Lung (tissue), 12 donors: ENCODE results near the gene USH2A. TPM values are rescaled to one million over a fixed set of nuclear protein-coding genes. Genes with fewer than 3 reads are reported as not detected.

Experiments
- ATAC-seq: fragments of 200-7000 bp; cut with Tn5 transposase; one replicate; pipeline ENCODE4 v1.9.1; 2020; ENCODE audit warnings: moderate number of reproducible peaks; ENCODE audit not compliant: insufficient read depth, low FRiP score
- DNase-seq, 3 donors: peaks; one replicate each; pipeline ENCODE4 v3.0.0-alpha.2; 2013 to 2017
- H3K27ac ChIP-seq, 2 donors: one replicate each; pipeline ENCODE4 v1.5.1; 2013; ENCODE audit warnings: mild to moderate bottlenecking in 2 of 2, moderate library complexity in 2 of 2, control low read depth in 1 of 2, inconsistent platforms in 1 of 2, low read depth in 1 of 2, low read length in 1 of 2
- H3K27me3 ChIP-seq, 3 donors: one replicate each; pipeline ENCODE4 v1.5.1; 2013; ENCODE audit warnings: low read length in 2 of 3; ENCODE audit not compliant: control insufficient read depth in 3 of 3, insufficient read depth in 3 of 3
- H3K36me3 ChIP-seq, 4 donors: one replicate each; pipeline ENCODE4 v1.5.1; 2013; ENCODE audit warnings: low read length in 4 of 4, mild to moderate bottlenecking in 1 of 4, moderate library complexity in 1 of 4; ENCODE audit not compliant: control insufficient read depth in 4 of 4, insufficient read depth in 4 of 4
- H3K4me1 ChIP-seq, 5 donors: one replicate each; pipeline ENCODE4 v1.5.1; 2013; ENCODE audit warnings: low read length in 5 of 5, mild to moderate bottlenecking in 2 of 5, moderate library complexity in 1 of 5; ENCODE audit not compliant: control insufficient read depth in 5 of 5, insufficient read depth in 5 of 5
- H3K4me3 ChIP-seq: one replicate; pipeline ENCODE4 v1.5.1; 2013; ENCODE audit warnings: mild to moderate bottlenecking, control low read depth, moderate library complexity
- H3K9ac ChIP-seq, 2 donors: one replicate each; pipeline ENCODE4 v1.5.1; 2013; ENCODE audit warnings: low read length in 2 of 2, control low read depth in 1 of 2; ENCODE audit not compliant: insufficient read depth in 1 of 2
- H3K9me3 ChIP-seq, 4 donors: one replicate each; pipeline ENCODE4 v1.5.1; 2013; ENCODE audit warnings: low read length in 3 of 4, mild to moderate bottlenecking in 1 of 4, moderate library complexity in 1 of 4; ENCODE audit not compliant: control insufficient read depth in 4 of 4, insufficient read depth in 3 of 4
- WGBS, 2 donors: extraction: QIAGEN DNeasy Blood & Tissue Kit; methylation state at CpG; one replicate each; pipeline ENCODE4 v1.1.7; 2013; 5-methylcytosine and 5-hydroxymethylcytosine counted together
- polyA plus RNA-seq, 2 donors: library from polyadenylated mRNA; stranded (reverse); fragments of 200-250 nt; gene quantifications; one replicate each; pipeline ENCODE4 v1.2.1, GENCODE V29; 2013
- total RNA-seq, 2 donors: library from RNA; depleted of rRNA in 1 of 2; stranded (reverse); fragments of >200 nt in 1 of 2; gene quantifications; one replicate each; pipeline ENCODE4 v1.2.1, GENCODE V29; 2014 to 2021
- TF ChIP-seq, protein P1 (sequence below): IDR thresholded peaks from 2 replicates; pipeline ENCODE4 v1.5.1; 2012; ENCODE audit warnings: mild to moderate bottlenecking; ENCODE audit errors: control extremely low read depth, extremely low read depth
- donor health status: control.
- donor health status: control.
- donor health status: Bipolar disorder and iron deficiency.
- donor health status: healthy.
- donor health status: DM: yes; HTN: yes; CAD: no.

The USH2A gene
- total and polyA plus RNA-seq, 4 donors = under 0.01 to 0.11 TPM; not detected in 2

DNA sequence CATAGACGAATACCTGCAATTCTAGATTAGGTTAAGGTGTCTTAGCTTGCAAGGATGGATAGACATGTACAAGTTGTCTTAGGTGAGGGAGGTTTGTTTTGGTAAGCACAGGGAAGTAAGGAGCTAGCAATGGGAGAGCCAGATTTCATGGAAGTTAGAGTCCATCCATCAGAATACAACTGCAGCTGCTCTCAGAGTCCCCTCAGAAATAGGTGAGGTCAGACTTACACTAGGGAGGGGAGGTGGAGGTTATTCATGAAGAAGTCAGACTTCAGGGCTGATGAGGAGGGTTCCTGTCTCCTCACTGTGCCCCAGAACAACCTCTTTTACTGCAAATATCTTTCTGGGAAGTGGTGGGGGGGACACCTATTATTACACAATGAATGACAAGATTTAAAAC lies 770.9 kb downstream of the USH2A start:
- ATAC-seq = no peak
- Histone ChIP-seq H3K9me3 (peaks cover 0 to 1% (median 0%) of the 10 kb centered on the region in 4 donors), H3K27ac (no peak overlapping the region), H3K4me1 (no peaks in the 10 kb centered on the region), H3K4me3 (no peak overlapping the region), H3K36me3 (no peaks in the 10 kb centered on the region), H3K27me3 (peaks cover 0 to 4% (median 0%) of the 10 kb centered on the region in 3 donors), H3K9ac (no peak overlapping the region)
- TF ChIP-seq, protein P1, sequence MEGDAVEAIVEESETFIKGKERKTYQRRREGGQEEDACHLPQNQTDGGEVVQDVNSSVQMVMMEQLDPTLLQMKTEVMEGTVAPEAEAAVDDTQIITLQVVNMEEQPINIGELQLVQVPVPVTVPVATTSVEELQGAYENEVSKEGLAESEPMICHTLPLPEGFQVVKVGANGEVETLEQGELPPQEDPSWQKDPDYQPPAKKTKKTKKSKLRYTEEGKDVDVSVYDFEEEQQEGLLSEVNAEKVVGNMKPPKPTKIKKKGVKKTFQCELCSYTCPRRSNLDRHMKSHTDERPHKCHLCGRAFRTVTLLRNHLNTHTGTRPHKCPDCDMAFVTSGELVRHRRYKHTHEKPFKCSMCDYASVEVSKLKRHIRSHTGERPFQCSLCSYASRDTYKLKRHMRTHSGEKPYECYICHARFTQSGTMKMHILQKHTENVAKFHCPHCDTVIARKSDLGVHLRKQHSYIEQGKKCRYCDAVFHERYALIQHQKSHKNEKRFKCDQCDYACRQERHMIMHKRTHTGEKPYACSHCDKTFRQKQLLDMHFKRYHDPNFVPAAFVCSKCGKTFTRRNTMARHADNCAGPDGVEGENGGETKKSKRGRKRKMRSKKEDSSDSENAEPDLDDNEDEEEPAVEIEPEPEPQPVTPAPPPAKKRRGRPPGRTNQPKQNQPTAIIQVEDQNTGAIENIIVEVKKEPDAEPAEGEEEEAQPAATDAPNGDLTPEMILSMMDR = no peak
- DNase-seq = no peak
- 77 to 78% methylated on average over 1 of the region's 1 CpG for WGBS, 2 donors

DNA sequence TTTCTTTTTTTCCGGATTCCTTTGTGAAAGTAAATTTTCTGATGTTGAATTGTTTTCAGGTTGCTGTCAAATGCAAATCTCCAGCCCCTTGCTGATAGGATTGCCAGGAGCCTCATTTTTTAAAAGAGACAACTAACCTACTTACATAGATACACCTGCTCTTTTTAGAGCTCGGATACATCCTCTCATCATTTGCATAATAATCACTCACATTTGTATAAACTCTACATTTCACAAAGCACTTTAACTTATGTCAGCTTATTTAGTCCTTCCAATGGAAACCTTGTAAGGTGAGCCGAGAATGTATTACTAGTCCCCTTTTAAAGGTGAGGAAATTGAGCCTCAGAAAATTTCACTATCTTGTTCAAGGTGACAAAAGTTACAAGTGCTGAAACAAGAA lies 771.4 kb downstream of the USH2A start:
- Histone ChIP-seq H3K27ac (no peak overlapping the region), H3K4me3 (no peak overlapping the region), H3K9me3 (peaks cover 0 to 2% (median 0%) of the 10 kb centered on the region in 4 donors), H3K27me3 (peaks cover 0 to 4% (median 0%) of the 10 kb centered on the region in 3 donors), H3K9ac (no peak overlapping the region), H3K4me1 (no peaks in the 10 kb centered on the region), H3K36me3 (no peaks in the 10 kb centered on the region)
- DNase-seq (no peak), ATAC-seq (no peak)
- WGBS, 2 donors = 39 to 60% methylated on average over 3 of the region's 3 CpGs
- TF ChIP-seq, protein P1 = no peak

DNA sequence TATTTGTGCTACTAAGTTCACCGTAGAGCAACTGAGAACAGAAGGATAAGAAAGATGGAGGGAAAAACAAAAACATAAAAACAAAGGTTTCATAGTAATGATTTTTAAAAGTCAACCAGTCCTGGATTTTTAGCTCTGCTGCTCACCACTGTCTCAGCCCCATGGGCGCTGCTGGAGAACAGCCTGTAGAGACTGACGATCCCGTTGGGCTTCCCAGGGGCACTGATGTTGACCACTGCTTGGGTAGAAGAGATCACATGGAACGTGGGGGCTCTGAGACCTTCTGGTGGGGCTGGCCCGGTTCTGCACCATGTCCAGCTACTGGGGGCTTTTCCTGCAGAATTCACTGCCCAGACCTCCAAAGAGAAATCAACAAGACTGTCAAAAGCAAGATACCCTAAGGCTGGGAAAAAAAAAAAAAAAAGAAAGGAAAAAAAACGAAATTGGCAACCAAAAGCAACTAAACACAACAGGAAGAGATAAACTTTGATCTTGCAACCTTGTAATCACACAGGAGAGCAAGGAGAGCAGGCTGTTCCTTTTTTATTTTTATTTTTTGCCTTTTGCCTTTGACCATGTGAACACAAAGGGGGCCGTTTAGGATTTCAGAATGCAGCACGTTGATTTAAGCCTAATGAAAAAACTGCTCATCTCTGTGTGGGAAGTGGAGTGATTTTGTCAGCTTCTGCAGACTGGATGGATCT lies 772.6 kb downstream of the USH2A start:
- Histone ChIP-seq H3K4me3 (no peak overlapping the region), H3K36me3 (no peaks in the 10 kb centered on the region), H3K9me3 (peaks cover 0 to 2% (median 0%) of the 10 kb centered on the region in 4 donors), H3K9ac (no peak overlapping the region), H3K27me3 (peaks cover 0 to 4% (median 0%) of the 10 kb centered on the region in 3 donors), H3K27ac (no peak overlapping the region), H3K4me1 (no peaks in the 10 kb centered on the region)
- no peak for DNase-seq
- WGBS, 2 donors = 58 to 59% methylated on average over 9 of the region's 9 CpGs
- TF ChIP-seq, protein P1 = no peak
- ATAC-seq = no peak
